K562 (cell line): ENCODE results near the gene CHAF1A. TPM values are rescaled to one million over a fixed set of nuclear protein-coding genes. Genes with fewer than 3 reads are reported as not detected.
A peak's percentile ranks its signal among the peaks of the same experiment; 100 is the strongest.

Experiments used
- BHLHE40 ChIP-seq: IDR thresholded peaks from 2 replicates; pipeline ENCODE4 v1.6.1; 2011; ENCODE audit warnings: low read length, improper control_type of control experiment
- BRF1 ChIP-seq: IDR thresholded peaks from 3 replicates; pipeline ENCODE4 v1.6.1; 2011; ENCODE audit warnings: borderline replicate concordance, mild to moderate bottlenecking; ENCODE audit not compliant: insufficient read length; ENCODE audit errors: extremely low read depth
- CBX5 ChIP-seq: IDR thresholded peaks from 2 replicates; pipeline ENCODE4 v1.6.1; 2014; ENCODE audit warnings: low read depth, borderline replicate concordance
- ETV5 ChIP-seq: sonication (generic); formaldehyde crosslinking; IDR thresholded peaks from 2 replicates; pipeline ENCODE4 v1.4.0; 2020; ENCODE audit warnings: low read depth, mild to moderate bottlenecking, missing genetic modification reagents
- GABPB1 ChIP-seq: sonication (generic); formaldehyde crosslinking; IDR thresholded peaks from 2 replicates; pipeline ENCODE4 v1.8.0; 2022; ENCODE audit warnings: mild to moderate bottlenecking, missing genetic modification reagents
- GATA2 ChIP-seq: sonication (generic); formaldehyde crosslinking; IDR thresholded peaks from 2 replicates; pipeline ENCODE4 v1.4.0; 2020; ENCODE audit warnings: mild to moderate bottlenecking, missing genetic modification reagents
- HDAC2 ChIP-seq: fragments of 450-650 bp; IDR thresholded peaks from 2 replicates; pipeline ENCODE4 v1.6.1; 2016; ENCODE audit warnings: mild to moderate bottlenecking
- KAT2B ChIP-seq: IDR thresholded peaks from one replicate; pipeline ENCODE4 v1.6.1; 2012; ENCODE audit warnings: low read depth, mild to moderate bottlenecking, control low read depth, inconsistent platforms, low read length, moderate library complexity
- MAZ ChIP-seq, 2 experiments: fragments of 450-650 bp in 1 of 2; sonication (generic) in 1 of 2; formaldehyde crosslinking; IDR thresholded peaks in 1 of 2; conservative IDR thresholded peaks in 1 of 2; 2 replicates each; pipeline versions ENCODE4 v1.4.0 to v1.5.0; 2020; ENCODE audit warnings: mild to moderate bottlenecking in 1 of 2, missing genetic modification reagents in 1 of 2
- MCM3 ChIP-seq: fragments of 450-650 bp; IDR thresholded peaks from 2 replicates; pipeline ENCODE4 v1.6.1; 2016
- MTF1 ChIP-seq: fragments of 250-450 bp; sonication (Bioruptor Pico); IDR thresholded peaks from 2 replicates; pipeline ENCODE4 v1.9.0; 2021; ENCODE audit warnings: moderate library complexity, mild to moderate bottlenecking, inconsistent platforms, borderline replicate concordance
- NR2C1 ChIP-seq, 2 experiments: fragments of 450-650 bp; IDR thresholded peaks; 2 replicates each; pipeline ENCODE4 v1.6.1; 2017; ENCODE audit warnings: mild to moderate bottlenecking in 2 of 2, antibody characterized with exemption in 1 of 2, inconsistent platforms in 1 of 2, missing compliant biosample characterization in 1 of 2, missing genetic modification characterization in 1 of 2
- NR2C2 ChIP-seq, 2 experiments: fragments of 200-800 bp in 1 of 2; sonication (Bioruptor generic) in 1 of 2; sonication (generic) in 1 of 2; formaldehyde crosslinking in 1 of 2; IDR thresholded peaks; 2 replicates each; pipeline versions ENCODE4 v1.6.1 to v1.8.0; 2016 to 2022; ENCODE audit warnings: mild to moderate bottlenecking in 1 of 2, missing compliant biosample characterization in 1 of 2, missing genetic modification characterization in 1 of 2, missing genetic modification reagents in 1 of 2
- PML ChIP-seq: IDR thresholded peaks from 2 replicates; pipeline ENCODE4 v1.6.1; 2012; ENCODE audit warnings: low read length, inconsistent platforms
- RBM34 ChIP-seq: fragments of 200-400 bp; formaldehyde crosslinking; IDR thresholded peaks from 2 replicates; pipeline ENCODE4 v1.6.1; 2018; ENCODE audit warnings: low read length, borderline replicate concordance; ENCODE audit not compliant: insufficient read depth
- SMAD1 ChIP-seq: fragments of 150-350 bp; IDR thresholded peaks from 2 replicates; pipeline ENCODE4 v1.6.1; 2014; ENCODE audit warnings: low read length, low read depth; ENCODE audit not compliant: partially characterized antibody
- SP2 ChIP-seq: IDR thresholded peaks from 2 replicates; pipeline ENCODE4 v1.6.1; 2011; ENCODE audit warnings: mild to moderate bottlenecking, low read depth, low read length, moderate library complexity; ENCODE audit not compliant: poor library complexity, severe bottlenecking; ENCODE audit errors: extremely low read depth
- SREBF1 ChIP-seq: fragments of 150-350 bp; IDR thresholded peaks from 2 replicates; pipeline ENCODE4 v1.6.1; 2014; ENCODE audit warnings: antibody characterized with exemption, low read depth, low read length, borderline replicate concordance
- STAT5B ChIP-seq: fragments of 250-450 bp; sonication (Bioruptor Pico); IDR thresholded peaks from 2 replicates; pipeline ENCODE4 v1.8.0; 2021; ENCODE audit warnings: mild to moderate bottlenecking, inconsistent platforms
- TBP ChIP-seq: optimal IDR thresholded peaks from 2 replicates; pipeline ENCODE3; 2011; ENCODE audit warnings: low read depth, low read length, improper control_type of control experiment
- U2AF1 ChIP-seq: fragments of 200-400 bp; formaldehyde crosslinking; optimal IDR thresholded peaks from 2 replicates; pipeline ENCODE3; 2017; ENCODE audit warnings: mild to moderate bottlenecking, low read depth, low read length, moderate library complexity
- YY1 ChIP-seq, 3 experiments: IDR thresholded peaks; 2 replicates each; pipeline ENCODE4 v1.6.1; 2011; ENCODE audit warnings: low read length in 2 of 3, mild to moderate bottlenecking in 2 of 3, moderate library complexity in 2 of 3, borderline replicate concordance in 1 of 3, control low read depth in 1 of 3, low read depth in 1 of 3; ENCODE audit not compliant: insufficient read depth in 3 of 3, insufficient replicate concordance in 2 of 3, control insufficient read depth in 1 of 3, insufficient read length in 1 of 3; ENCODE audit errors: extremely low read depth in 1 of 3
- ZNF551 ChIP-seq: fragments of 250-450 bp; sonication (Bioruptor Pico); IDR thresholded peaks from 2 replicates; pipeline ENCODE4 v1.5.0; 2021; ENCODE audit warnings: mild to moderate bottlenecking, moderate library complexity
- ZNF707 ChIP-seq: fragments of 250-450 bp; sonication (Bioruptor Pico); conservative IDR thresholded peaks from 2 replicates; pipeline ENCODE4 v1.8.0; 2022; ENCODE audit warnings: inconsistent platforms, mild to moderate bottlenecking, moderate library complexity
- polyA plus RNA-seq, 8 experiments: library from polyadenylated mRNA; depleted of rRNA in 4 of 8; stranded (reverse) in 5 of 8; unstranded in 3 of 8; fragments of >200 nt; fragmentation: Nextera tagmentation in 2 of 8; fragmentation: Illumina TruSeq in 1 of 8; extraction: Ambion mirVana in 2 of 8; extraction: Trizol in 1 of 8; gene quantifications; 2 replicates each; pipeline versions ENCODE4 v1.2.1 to v1.2.3, GENCODE V29; 2011 to 2014; ENCODE audit warnings: inconsistent platforms in 1 of 8, missing spikeins in 1 of 8
- total RNA-seq, 7 experiments: library from RNA; depleted of rRNA in 6 of 7; stranded (reverse); fragments of >200 nt in 6 of 7; fragmentation: Illumina TruSeq in 2 of 7; extraction: Trizol in 2 of 7; gene quantifications; 2 replicates each; pipeline versions ENCODE4 v1.2.1 to v1.2.3, GENCODE V29; 2011 to 2021; ENCODE audit warnings: low replicate concordance in 1 of 7
- TF ChIP-seq, protein P1 (sequence below): fragments of 450-650 bp; IDR thresholded peaks from 2 replicates; pipeline ENCODE4 v1.6.1; 2016; ENCODE audit warnings: borderline replicate concordance

Gene CHAF1A
- total and polyA plus RNA-seq, 9 of the 15 experiments (the other 6 are each of a cell fraction or from before 2014, with no cell fraction given) = 1.6 to 86.9 (median 45.2) TPM

DNA sequence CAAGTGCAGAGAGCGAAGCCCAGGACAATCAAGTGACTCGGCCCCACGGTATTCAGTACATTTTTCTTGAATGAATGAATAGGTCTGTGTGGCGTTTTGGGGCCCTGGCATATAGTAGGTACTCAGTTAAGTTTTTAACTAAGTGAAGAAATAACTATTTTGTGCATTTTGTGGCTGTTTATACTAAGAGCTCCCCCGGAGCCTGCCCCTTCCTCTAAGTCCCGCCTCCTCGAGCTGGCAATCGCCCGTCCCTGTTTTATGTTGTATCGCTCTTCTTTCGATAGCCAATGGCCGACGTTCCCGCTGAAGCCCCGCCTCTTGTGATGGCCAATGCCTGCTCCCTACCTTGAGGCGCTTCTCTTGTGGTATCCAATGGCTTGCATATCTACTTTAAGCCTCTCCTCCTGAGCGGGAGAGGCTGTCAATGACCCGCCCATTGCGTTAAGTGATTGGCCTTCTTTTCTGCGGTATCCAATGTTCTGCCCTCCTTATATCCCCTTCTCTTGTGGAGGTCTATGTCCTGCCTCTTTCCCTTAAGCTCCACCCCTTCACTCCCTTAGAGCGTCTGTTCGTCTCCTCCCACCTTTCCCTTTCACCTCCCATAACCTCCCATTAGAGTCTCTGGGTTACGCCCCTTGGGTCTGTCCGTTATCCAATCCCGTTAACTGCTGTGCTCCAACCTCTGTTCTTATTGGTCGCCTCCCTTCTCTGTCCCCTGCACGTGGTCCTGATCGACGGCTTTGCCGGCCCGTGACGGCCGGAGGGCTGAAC lies 69.1 kb downstream of the CHAF1A start (continued):
- no peak for TF ChIP-seq ZNF707 (CRISPR knock-in tag)
- TF ChIP-seq SMAD1 = no peak
- TF ChIP-seq, protein P1, sequence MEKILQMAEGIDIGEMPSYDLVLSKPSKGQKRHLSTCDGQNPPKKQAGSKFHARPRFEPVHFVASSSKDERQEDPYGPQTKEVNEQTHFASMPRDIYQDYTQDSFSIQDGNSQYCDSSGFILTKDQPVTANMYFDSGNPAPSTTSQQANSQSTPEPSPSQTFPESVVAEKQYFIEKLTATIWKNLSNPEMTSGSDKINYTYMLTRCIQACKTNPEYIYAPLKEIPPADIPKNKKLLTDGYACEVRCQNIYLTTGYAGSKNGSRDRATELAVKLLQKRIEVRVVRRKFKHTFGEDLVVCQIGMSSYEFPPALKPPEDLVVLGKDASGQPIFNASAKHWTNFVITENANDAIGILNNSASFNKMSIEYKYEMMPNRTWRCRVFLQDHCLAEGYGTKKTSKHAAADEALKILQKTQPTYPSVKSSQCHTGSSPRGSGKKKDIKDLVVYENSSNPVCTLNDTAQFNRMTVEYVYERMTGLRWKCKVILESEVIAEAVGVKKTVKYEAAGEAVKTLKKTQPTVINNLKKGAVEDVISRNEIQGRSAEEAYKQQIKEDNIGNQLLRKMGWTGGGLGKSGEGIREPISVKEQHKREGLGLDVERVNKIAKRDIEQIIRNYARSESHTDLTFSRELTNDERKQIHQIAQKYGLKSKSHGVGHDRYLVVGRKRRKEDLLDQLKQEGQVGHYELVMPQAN = no peak; the same call in 1 of the 2 replicates
- no peak for TF ChIP-seq BRF1
- no peak; the same call in 1 of the 2 replicates for TF ChIP-seq ETV5
- TF ChIP-seq RBM34 = no peak
- no peak for TF ChIP-seq KAT2B
- peak in 1 of 3 experiments; percentile 48 for TF ChIP-seq YY1 (IDR thresholded peaks at IDR 0.05; ENCODE audit: borderline replicate concordance in 1 of 3, control insufficient read depth in 1 of 3, extremely low read depth in 1 of 3, insufficient read depth in 3 of 3, insufficient read length in 1 of 3, insufficient replicate concordance in 2 of 3, low read depth in 1 of 3, low read length in 2 of 3)
- no peak for TF ChIP-seq STAT5B (CRISPR knock-in tag)
- no peak for TF ChIP-seq NR2C2 (CRISPR knock-in tag; IDR thresholded peaks at IDR 0.05)
- TF ChIP-seq NR2C2 (tag; IDR thresholded peaks at IDR 0.05) = peak; percentile 96
- TF ChIP-seq TBP = peak; percentile 91
- peak; percentile 77; the same call in 1 of the 2 replicates for TF ChIP-seq SREBF1
- TF ChIP-seq MCM3 = no peak
- TF ChIP-seq PML = peak; percentile 61; the same call in 1 of the 2 replicates
- TF ChIP-seq CBX5 = no peak
- TF ChIP-seq NR2C1 (IDR thresholded peaks at IDR 0.05) = peak; percentile 85
- TF ChIP-seq NR2C1 (tag; IDR thresholded peaks at IDR 0.05) = peak; percentile 79
- TF ChIP-seq SP2 = peak; percentile 95
- no peak for TF ChIP-seq GATA2 (CRISPR knock-in tag)
- TF ChIP-seq HDAC2 = peak; percentile 43; the same call in 1 of the 2 replicates
- peak; percentile 92 for TF ChIP-seq GABPB1 (CRISPR knock-in tag)
- no peak for TF ChIP-seq ZNF551 (CRISPR knock-in tag)
- TF ChIP-seq MAZ (CRISPR knock-in tag; conservative IDR thresholded peaks at IDR 0.05 in 1 of 2, IDR thresholded peaks at IDR 0.05 in 1 of 2) = peak in 1 of 2 experiments; percentile 70; a peak in 2 of 4 replicates
- TF ChIP-seq U2AF1 = no peak
- peak; percentile 93 for TF ChIP-seq BHLHE40
- TF ChIP-seq MTF1 (CRISPR knock-in tag) = no peak
